ENCODE data around the gene SCFD2. TPM values are rescaled to one million over a fixed set of nuclear protein-coding genes. Genes with fewer than 3 reads are reported as not detected.

SCFD2 gene
- polyA plus RNA-seq, 6 donors from 2014 or later: 11.6 to 22.7 (median 19.3) TPM

DNA sequence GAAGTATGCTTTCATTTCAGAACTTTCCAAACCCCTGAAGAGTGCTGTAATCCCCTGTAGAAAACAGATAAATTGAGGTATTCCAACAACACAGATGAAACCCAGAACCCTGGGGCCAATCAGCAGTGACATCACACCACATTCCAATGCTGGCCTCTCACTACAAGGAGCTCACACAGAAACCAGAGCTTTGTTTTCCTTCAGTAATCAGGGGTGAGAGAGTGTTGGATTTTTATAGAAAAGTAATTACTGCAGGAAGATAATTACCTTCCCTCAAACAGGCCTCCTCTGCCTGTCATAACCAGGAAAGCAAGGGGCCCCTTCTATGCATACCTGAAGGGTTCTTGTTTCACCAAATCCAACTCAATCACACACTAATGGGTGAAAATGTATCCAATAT lies 246.2 kb downstream of the SCFD2 start:
- ATAC-seq (ENCODE audit: low read depth in 2 of 2) (no peak), DNase-seq (no peak)
- Mint-ChIP-seq H3K27me3 (no peaks in the 10 kb centered on the region), H3K27ac (no peak overlapping the region), H3K4me1 (peaks cover 3 to 9% (median 7%) of the 10 kb centered on the region in 3 donors), H3K4me3 (no peak overlapping the region), H3K36me3 (peaks cover 7 to 21% of the 10 kb centered on the region in 2 donors), H3K9me3 (peaks cover 0 to 12% (median 2%) of the 10 kb centered on the region in 7 donors)

DNA sequence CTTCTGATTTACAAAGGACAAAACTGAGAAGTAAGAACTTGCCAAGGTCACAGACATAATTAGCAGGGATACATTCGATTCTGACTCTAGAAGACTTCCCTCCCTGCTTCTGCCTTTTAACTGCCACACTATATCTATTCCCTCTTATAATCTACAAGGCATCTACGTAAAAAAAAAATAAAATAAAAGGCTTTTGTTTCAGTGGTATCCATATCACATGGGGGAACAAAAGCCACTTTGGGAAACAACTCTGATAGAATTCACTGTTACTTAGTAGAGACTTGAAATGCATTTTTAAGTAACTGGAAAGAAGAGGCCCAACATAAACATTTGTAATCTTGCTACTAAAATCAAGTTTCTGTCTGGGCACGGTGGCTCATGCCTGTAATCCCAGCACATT lies 247.2 kb downstream of the SCFD2 start:
- Mint-ChIP-seq H3K36me3 (peaks cover 10 to 22% of the 10 kb centered on the region in 2 donors), H3K27ac (peak overlapping the region in 2 of 6 donors; percentile 50 to 81), H3K9me3 (peaks cover 0 to 13% (median 2%) of the 10 kb centered on the region in 7 donors), H3K4me1 (peaks cover 3 to 9% (median 7%) of the 10 kb centered on the region in 3 donors), H3K27me3 (no peaks in the 10 kb centered on the region), H3K4me3 (no peak overlapping the region)
- DNase-seq: no peak
- no peak for ATAC-seq (ENCODE audit: low read depth in 2 of 2)

DNA sequence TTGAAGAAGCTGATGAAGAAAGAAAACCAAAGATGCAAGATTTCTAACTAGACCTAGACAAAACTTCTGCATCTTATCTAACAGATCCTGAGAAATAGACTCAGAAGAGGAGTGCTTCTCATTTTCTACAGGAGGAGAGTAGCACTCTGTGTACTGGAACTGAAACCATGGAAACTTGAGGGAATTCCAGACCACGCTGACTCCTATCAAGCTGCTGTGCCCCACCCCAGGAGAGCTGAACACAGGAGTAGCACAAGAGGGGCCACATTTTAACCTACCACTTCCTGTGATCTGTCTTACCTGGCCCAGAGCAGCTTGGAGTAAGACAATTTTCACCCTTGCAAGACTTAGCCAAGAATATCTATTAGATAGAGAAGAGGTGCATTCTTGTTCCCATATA lies 248.9 kb downstream of the SCFD2 start:
- no peak overlapping the region for H3K27ac Mint-ChIP-seq
- H3K27me3 Mint-ChIP-seq: no peaks in the 10 kb centered on the region
- peaks cover 18 to 23% of the 10 kb centered on the region in 2 donors for H3K36me3 Mint-ChIP-seq

DNA sequence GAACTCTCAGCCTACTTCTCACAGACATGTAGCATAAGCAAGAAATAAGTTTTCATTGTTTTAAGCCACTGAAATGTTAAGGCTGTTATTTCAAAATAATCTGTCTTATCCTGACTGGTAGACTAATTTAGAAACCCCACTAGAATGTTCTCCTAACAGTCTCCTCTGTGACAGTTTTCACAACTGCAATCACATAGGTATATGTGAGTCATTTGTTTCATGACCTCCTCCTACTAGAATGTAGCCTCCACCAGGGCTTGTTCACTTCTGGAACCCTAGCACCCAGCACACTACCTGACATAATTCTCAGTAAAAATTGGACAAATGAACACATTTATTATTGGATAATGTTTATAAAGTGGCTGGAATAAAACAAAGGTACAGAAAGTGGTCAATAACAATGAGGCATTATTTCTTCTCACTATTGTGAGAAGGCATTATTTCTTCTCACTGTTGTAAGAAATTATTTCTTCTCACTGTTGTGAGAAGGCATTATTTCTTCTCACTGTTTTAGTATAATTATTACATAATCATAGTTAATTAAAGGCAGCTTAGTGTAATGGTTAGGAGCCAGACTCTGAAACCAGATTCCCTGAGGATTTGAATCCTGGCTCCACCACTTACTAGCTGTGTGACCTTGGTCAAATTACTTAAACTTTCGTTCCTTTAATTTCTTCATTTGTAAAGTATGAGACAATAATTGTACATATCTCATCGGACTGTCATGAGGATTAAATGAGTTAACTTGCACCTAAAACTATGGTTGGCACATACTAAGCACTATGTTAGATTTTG lies 252.2 kb downstream of the SCFD2 start:
- no peak for DNase-seq
- Mint-ChIP-seq H3K27me3 (no peaks in the 10 kb centered on the region), H3K27ac (no peak overlapping the region), H3K4me3 (no peak overlapping the region), H3K9me3 (peaks cover 5 to 33% (median 18%) of the 10 kb centered on the region in 7 donors), H3K4me1 (peaks cover 4 to 19% (median 14%) of the 10 kb centered on the region in 3 donors), H3K36me3 (peaks cover 18 to 35% of the 10 kb centered on the region in 2 donors)
- ATAC-seq (ENCODE audit: low read depth in 2 of 2): no peak

More for the DNA sequence above, 248.9 kb downstream of the SCFD2 start:
- DNase-seq (no peak), ATAC-seq (ENCODE audit: low read depth in 2 of 2) (no peak)
- Mint-ChIP-seq H3K9me3 (peaks cover 1 to 17% (median 6%) of the 10 kb centered on the region in 7 donors), H3K4me1 (peaks cover under 1 to 9% (median 7%) of the 10 kb centered on the region in 3 donors), H3K4me3 (no peak overlapping the region)

- Mint-ChIP-seq H3K4me3 (no peak overlapping the region), H3K9me3 (peaks cover 8 to 23% (median 10%) of the 10 kb centered on the region in 7 donors), H3K36me3 (peaks cover 24 to 38% of the 10 kb centered on the region in 2 donors), H3K27ac (no peak overlapping the region), H3K27me3 (no peaks in the 10 kb centered on the region), H3K4me1 (peaks cover 9 to 28% (median 17%) of the 10 kb centered on the region in 3 donors)
- ATAC-seq (ENCODE audit: low read depth in 2 of 2) (no peak), DNase-seq (no peak)
Measured at GRCh38 chr4:53105313-53105712, 260.5 kb downstream of the SCFD2 start.

DNA sequence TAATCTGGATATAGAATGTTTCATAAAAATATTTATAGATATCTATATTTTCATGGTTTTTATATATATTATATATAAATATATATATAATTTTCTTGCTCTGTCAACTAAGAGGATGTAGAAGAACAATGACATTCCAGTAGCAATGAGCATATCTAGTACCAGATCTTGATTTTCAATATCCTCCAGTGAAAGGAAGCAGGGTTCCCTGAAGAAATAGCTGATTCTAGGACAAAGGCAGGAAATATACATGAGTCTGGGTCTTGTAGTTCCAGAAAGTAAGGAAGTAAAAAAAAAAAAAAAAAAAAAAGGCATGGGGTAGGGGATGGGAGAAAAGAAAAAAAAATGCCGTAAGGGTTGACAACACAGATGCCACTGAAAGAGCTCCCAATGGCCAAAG lies 262.4 kb downstream of the SCFD2 start:
- H3K36me3 Mint-ChIP-seq: peaks cover 31 to 47% of the 10 kb centered on the region in 2 donors
- no peak for DNase-seq
- peaks cover 0 to 14% (median 7%) of the 10 kb centered on the region in 7 donors for H3K9me3 Mint-ChIP-seq
- no peak for ATAC-seq (ENCODE audit: low read depth in 2 of 2)
- no peaks in the 10 kb centered on the region for H3K27me3 Mint-ChIP-seq
- H3K4me1 Mint-ChIP-seq: peaks cover under 1 to 19% (median 17%) of the 10 kb centered on the region in 3 donors
- no peak overlapping the region for H3K27ac Mint-ChIP-seq
- H3K4me3 Mint-ChIP-seq: no peak overlapping the region

- no peak overlapping the region for H3K4me3 Mint-ChIP-seq
- peaks cover 27 to 29% of the 10 kb centered on the region in 2 donors for H3K36me3 Mint-ChIP-seq
- peaks cover 0 to 13% (median 4%) of the 10 kb centered on the region in 3 donors for H3K4me1 Mint-ChIP-seq
Measured at GRCh38 chr4:53101191-53101581, 264.7 kb downstream of the SCFD2 start.

GRCh38 chr4:53100501-53101190 lies 265.2 kb downstream of the SCFD2 start:
- Mint-ChIP-seq H3K4me1 (peaks cover 0 to 13% (median 4%) of the 10 kb centered on the region in 3 donors), H3K36me3 (peaks cover 25 to 27% of the 10 kb centered on the region in 2 donors), H3K27me3 (no peaks in the 10 kb centered on the region), H3K9me3 (peaks cover 0 to 12% (median 2%) of the 10 kb centered on the region in 7 donors), H3K4me3 (no peak overlapping the region), H3K27ac (peak overlapping the region in 1 of 6 donors; percentile 27)
- ATAC-seq (ENCODE audit: low read depth in 2 of 2) (no peak), DNase-seq (no peak)

More at GRCh38 chr4:53101191-53101581, 264.7 kb downstream of the SCFD2 start:
- peaks cover 0 to 9% (median 2%) of the 10 kb centered on the region in 7 donors for H3K9me3 Mint-ChIP-seq
- DNase-seq: no peak
- H3K27ac Mint-ChIP-seq: peak overlapping the region in 1 of 6 donors; percentile 27
- no peak for ATAC-seq (ENCODE audit: low read depth in 2 of 2)
- H3K27me3 Mint-ChIP-seq: no peaks in the 10 kb centered on the region

GRCh38 chr4:53098681-53099121 lies 267.2 kb downstream of the SCFD2 start:
- peaks cover 0 to 16% (median 6%) of the 10 kb centered on the region in 7 donors for H3K9me3 Mint-ChIP-seq
- no peak overlapping the region for H3K27ac Mint-ChIP-seq
- DNase-seq: no peak
- ATAC-seq (ENCODE audit: low read depth in 2 of 2): no peak
- peaks cover 0 to 13% (median 4%) of the 10 kb centered on the region in 3 donors for H3K4me1 Mint-ChIP-seq
- H3K36me3 Mint-ChIP-seq: peaks cover 25 to 37% of the 10 kb centered on the region in 2 donors
- H3K27me3 Mint-ChIP-seq: no peaks in the 10 kb centered on the region
- H3K4me3 Mint-ChIP-seq: no peak overlapping the region

- H3K27me3 Mint-ChIP-seq: no peaks in the 10 kb centered on the region
- H3K36me3 Mint-ChIP-seq: peaks cover 14 to 20% of the 10 kb centered on the region in 2 donors
- no peaks in the 10 kb centered on the region for H3K4me1 Mint-ChIP-seq
- no peak for ATAC-seq (ENCODE audit: low read depth in 2 of 2)
- H3K9me3 Mint-ChIP-seq: peaks cover 0 to 16% (median 6%) of the 10 kb centered on the region in 7 donors
- no peak overlapping the region for H3K27ac Mint-ChIP-seq
- H3K4me3 Mint-ChIP-seq: no peak overlapping the region
- no peak for DNase-seq
Measured at GRCh38 chr4:53094040-53094439, 271.8 kb downstream of the SCFD2 start.

DNA sequence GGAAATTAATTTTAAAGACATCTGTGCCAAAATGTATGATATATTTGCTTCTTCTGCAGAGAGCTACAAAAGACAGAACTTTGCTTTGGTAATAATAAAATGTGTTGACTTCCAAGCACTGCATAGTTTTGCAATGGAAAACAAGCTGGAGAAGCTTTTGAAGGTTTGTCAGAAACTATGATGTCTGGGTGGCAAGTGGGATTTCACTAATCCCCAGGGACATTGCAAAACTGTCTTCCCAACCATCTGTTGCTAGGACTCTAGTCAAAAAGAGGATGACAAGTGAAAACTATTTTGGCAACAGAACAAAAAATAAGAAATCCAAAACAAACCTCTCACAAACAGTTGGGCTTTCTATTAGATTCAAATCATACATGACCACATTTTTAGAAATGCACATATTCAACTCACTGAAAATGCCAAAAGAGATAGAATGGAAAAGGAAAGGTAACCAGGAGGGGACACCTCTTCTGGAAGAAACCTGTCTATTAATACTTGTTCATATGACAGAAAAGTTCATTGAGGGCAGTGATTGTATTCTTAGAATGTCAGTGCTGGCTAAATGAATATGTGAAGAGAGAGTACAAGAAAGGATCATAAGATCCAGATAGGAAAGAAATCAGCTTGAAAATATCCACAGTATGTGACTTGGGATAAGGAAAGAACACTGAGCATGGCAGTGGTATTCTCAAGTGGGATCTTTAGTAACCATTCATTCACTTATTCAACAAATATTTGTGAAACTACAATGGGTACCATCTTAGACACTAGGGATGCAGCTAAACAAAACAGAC lies 275.7 kb downstream of the SCFD2 start:
- Mint-ChIP-seq H3K4me3 (no peak overlapping the region), H3K27ac (no peak overlapping the region), H3K36me3 (peaks cover 14 to 25% of the 10 kb centered on the region in 2 donors), H3K4me1 (no peaks in the 10 kb centered on the region), H3K27me3 (no peaks in the 10 kb centered on the region), H3K9me3 (peaks cover 6 to 24% (median 19%) of the 10 kb centered on the region in 7 donors)
- ATAC-seq (ENCODE audit: low read depth in 2 of 2) (no peak), DNase-seq (no peak)

DNA sequence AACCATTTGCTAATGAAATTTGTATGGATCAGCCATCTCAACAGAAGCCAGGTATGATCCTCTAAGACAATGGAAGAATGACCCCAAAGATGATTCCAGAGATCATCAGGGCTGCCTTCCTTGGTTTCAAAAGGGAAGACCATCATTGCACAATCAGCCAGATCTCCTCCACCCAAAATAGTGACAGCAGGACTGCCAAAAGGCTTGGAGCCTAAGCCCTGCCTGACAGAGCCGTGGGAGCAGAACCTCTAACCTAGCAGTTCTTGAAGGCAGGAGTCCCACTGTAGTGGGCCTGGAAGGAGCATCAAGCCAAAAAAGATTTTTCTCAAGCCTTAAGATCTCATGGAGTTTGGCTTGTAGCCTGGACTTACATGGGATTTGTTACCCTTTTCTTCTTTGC lies 277.7 kb downstream of the SCFD2 start:
- no peaks in the 10 kb centered on the region for H3K27me3 Mint-ChIP-seq

More for the DNA sequence above, 277.7 kb downstream of the SCFD2 start:
- DNase-seq: no peak
- Mint-ChIP-seq H3K4me3 (no peak overlapping the region), H3K4me1 (no peaks in the 10 kb centered on the region), H3K9me3 (peaks cover 4 to 40% (median 36%) of the 10 kb centered on the region in 7 donors), H3K27ac (no peak overlapping the region), H3K36me3 (peaks cover 24 to 29% of the 10 kb centered on the region in 2 donors)
- ATAC-seq (ENCODE audit: low read depth in 2 of 2): no peak

Measured in naive B cell (primary cell).